GM12878 (cell line): ENCODE results near the gene ZDHHC19. TPM values are rescaled to one million over a fixed set of nuclear protein-coding genes. Genes with fewer than 3 reads are reported as not detected.
A peak's percentile ranks its signal among the peaks of the same experiment; 100 is the strongest.

ENCODE experiments used
- ATF2 ChIP-seq: IDR thresholded peaks from 2 replicates; pipeline ENCODE4 v1.6.1; 2012; ENCODE audit warnings: low read length, inconsistent platforms
- E4F1 ChIP-seq: fragments of 450-650 bp; IDR thresholded peaks from 2 replicates; pipeline ENCODE4 v1.6.1; 2018; ENCODE audit warnings: borderline replicate concordance, mild to moderate bottlenecking; ENCODE audit not compliant: partially characterized antibody
- HCFC1 ChIP-seq: fragments of 150-350 bp; IDR thresholded peaks from 2 replicates; pipeline ENCODE4 v1.6.1; 2014; ENCODE audit warnings: low read length
- IKZF2 ChIP-seq, 2 experiments: fragments of 450-650 bp; IDR thresholded peaks; 2 replicates each; pipeline ENCODE4 v1.6.1; 2017; ENCODE audit warnings: mild to moderate bottlenecking in 2 of 2, moderate library complexity in 2 of 2
- MLLT1 ChIP-seq: fragments of 450-650 bp; IDR thresholded peaks from 2 replicates; pipeline ENCODE4 v1.6.1; 2016; ENCODE audit warnings: mild to moderate bottlenecking
- PBX3 ChIP-seq: IDR thresholded peaks from 2 replicates; pipeline ENCODE4 v1.6.1; 2011; ENCODE audit warnings: mild to moderate bottlenecking, low read depth, low read length, moderate library complexity; ENCODE audit not compliant: insufficient replicate concordance
- POLR2AphosphoS5 ChIP-seq: IDR thresholded peaks from 2 replicates; pipeline ENCODE4 v1.6.1; 2011; ENCODE audit warnings: mild to moderate bottlenecking, low read length, inconsistent platforms
- RELB ChIP-seq: fragments of 450-650 bp; IDR thresholded peaks from 2 replicates; pipeline ENCODE4 v1.6.1; 2017; ENCODE audit warnings: low read depth, mild to moderate bottlenecking, moderate library complexity
- ZNF24 ChIP-seq: fragments of 450-650 bp; IDR thresholded peaks from 2 replicates; pipeline ENCODE4 v1.6.1; 2017; ENCODE audit warnings: antibody characterized with exemption, mild to moderate bottlenecking
- polyA plus RNA-seq, 11 experiments: library from polyadenylated mRNA; depleted of rRNA in 4 of 11; unstranded in 6 of 11; stranded (reverse) in 5 of 11; fragments of >200 nt; fragmentation: Nextera tagmentation in 4 of 11; fragmentation: Illumina TruSeq in 1 of 11; extraction: Ambion mirVana in 4 of 11; extraction: Trizol in 1 of 11; gene quantifications; 1 replicate in 1 of 11; 2 replicates in 10 of 11; pipeline versions ENCODE4 v1.2.1 to v1.2.3, GENCODE V29; 2011 to 2016; ENCODE audit warnings: inconsistent platforms in 2 of 11, missing spikeins in 2 of 11, low read depth in 1 of 11
- total RNA-seq, 4 experiments: library from RNA; depleted of rRNA in 3 of 4; stranded (reverse); fragments of >200 nt in 3 of 4; fragmentation: Illumina TruSeq in 1 of 4; extraction: Trizol in 1 of 4; gene quantifications; 2 replicates each; pipeline versions ENCODE4 v1.2.1 to v1.2.3, GENCODE V29; 2013 to 2021

Gene ZDHHC19
- total and polyA plus RNA-seq, 10 of the 15 experiments (the other 5 are each of a cell fraction or from before 2014, with no cell fraction given): 0.26 TPM; not detected in 9

GRCh38 chr3:196186651-196187573, 24.3 kb downstream of the ZDHHC19 start (continued):
- TF ChIP-seq E4F1 (no peak), RELB (peak; percentile 93), IKZF2 (IDR thresholded peaks at IDR 0.05) (peak; percentile 88 to 91), MLLT1 (peak; percentile 2; the same call in 1 of the 2 replicates), ATF2 (no peak), HCFC1 (no peak; the same call in 1 of the 2 replicates), ZNF24 (no peak), PBX3 (peak; percentile 31), POLR2AphosphoS5 (peak; percentile 65; the same call in 1 of the 2 replicates)
- TF ChIP-seq, all 136 proteins: peak for 46
